C4-2B (cell line): ENCODE results near the gene MS4A7.
A peak's percentile ranks its signal among the peaks of the same experiment; 100 is the strongest.

Source experiments
- H3K27ac ChIP-seq: fragments of 450-650 bp; 2 replicates; pipeline ENCODE4 v1.5.1; 2017
- CTCF ChIP-seq: fragments of 450-650 bp; conservative IDR thresholded peaks from 2 replicates; pipeline ENCODE4 v1.5.1; 2017; ENCODE audit warnings: mild to moderate bottlenecking
- ZFX ChIP-seq: fragments of 450-650 bp; IDR thresholded peaks from 2 replicates; pipeline ENCODE4 v1.6.1; 2017

MS4A7 gene

GRCh38 chr11:60371386-60371785 is 6.9 kb upstream of the MS4A7 start:
- no peak overlapping the region for H3K27ac ChIP-seq
- no peak for TF ChIP-seq ZFX
- TF ChIP-seq CTCF: no peak

GRCh38 chr11:60371854-60372253 is 6.5 kb upstream of the MS4A7 start:
- no peak for TF ChIP-seq ZFX
- no peak for TF ChIP-seq CTCF
- 0 out of 2 replicates have a peak overlapping the region, but pooled peaks have one; percentile 22 for H3K27ac ChIP-seq

- TF ChIP-seq ZFX (no peak), CTCF (no peak)
- H3K27ac ChIP-seq: no peak overlapping the region
These were observed 5.6 kb upstream of the MS4A7 start for GRCh38 chr11:60372767-60373166.

GRCh38 chr11:60375316-60375715 is 3.0 kb upstream of the MS4A7 start:
- no peak overlapping the region for H3K27ac ChIP-seq
- TF ChIP-seq CTCF: no peak
- no peak for TF ChIP-seq ZFX

GRCh38 chr11:60376601-60377000 is 1.7 kb upstream of the MS4A7 start:
- peak overlapping the region; percentile 40; the same call in 1 of the 2 replicates for H3K27ac ChIP-seq
- TF ChIP-seq CTCF (no peak), ZFX (no peak)

- TF ChIP-seq ZFX: no peak
- no peak for TF ChIP-seq CTCF
- peak overlapping the region; percentile 45; the same call in 1 of the 2 replicates for H3K27ac ChIP-seq
These were observed 763 bp upstream of the MS4A7 start for GRCh38 chr11:60377401-60378136.

GRCh38 chr11:60389279-60389910 is 11.1 kb downstream of the MS4A7 start:
- TF ChIP-seq ZFX: no peak
- no peak for TF ChIP-seq CTCF
- H3K27ac ChIP-seq: no peak overlapping the region
